ENCODE results near the gene RXYLT1.
A peak's percentile ranks its signal among the peaks of the same experiment; 100 is the strongest.

GRCh38 chr12:63843721-63844390, 64.1 kb downstream of the RXYLT1 start:
- TF ChIP-seq EZH2phosphoT487 (IDR thresholded peaks at IDR 0.05; ENCODE audit: borderline replicate concordance, low read depth, low read length) (no peak), CTCF (conservative IDR thresholded peaks at IDR 0.05; ENCODE audit: low read length) (peak; percentile 77)

Data from OCI-LY7 (cell line).